Cardiac fibroblast (primary cell): Measurements from ENCODE around the gene UNC79.

Experiments
- DNase-seq, 2 donors: peaks; one replicate each; pipeline versions ENCODE4 v3.0.0 to v3.0.0-alpha.2; 2010; ENCODE audit warnings: low read depth in 2 of 2
- H3K4me3 ChIP-seq, 2 donors: replicated peaks in 1 of 2; 1 replicate in 1 of 2; 2 replicates in 1 of 2; pipeline ENCODE4 v1.5.1; 2011; ENCODE audit warnings: low read depth in 2 of 2, low read length in 2 of 2, mild to moderate bottlenecking in 2 of 2, moderate library complexity in 1 of 2
- TF ChIP-seq, protein P1 (sequence below): IDR thresholded peaks from one replicate; pipeline ENCODE4 v1.5.1; 2011; ENCODE audit warnings: low read depth, mild to moderate bottlenecking, low read length, inconsistent platforms

The UNC79 gene

DNA sequence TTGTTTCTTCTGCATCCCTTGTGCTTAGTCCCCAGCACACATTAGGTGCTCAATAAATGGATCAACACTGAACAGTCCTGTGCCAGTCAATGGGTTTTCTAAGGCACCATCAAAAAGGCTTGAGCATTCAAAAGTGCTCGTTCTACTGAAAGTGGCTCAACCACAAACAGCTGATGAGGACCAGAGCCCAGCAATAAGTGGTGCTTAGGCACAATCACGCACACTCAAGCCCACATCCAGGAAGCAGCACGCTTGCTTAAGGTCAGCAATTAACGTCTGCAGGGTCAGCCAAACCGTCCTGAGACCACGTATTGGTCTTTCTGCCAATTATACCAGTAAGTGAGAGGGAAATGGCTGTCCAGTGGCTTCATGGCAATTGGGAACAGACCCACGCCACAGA lies 301.0 kb downstream of the UNC79 start:
- TF ChIP-seq, protein P1, sequence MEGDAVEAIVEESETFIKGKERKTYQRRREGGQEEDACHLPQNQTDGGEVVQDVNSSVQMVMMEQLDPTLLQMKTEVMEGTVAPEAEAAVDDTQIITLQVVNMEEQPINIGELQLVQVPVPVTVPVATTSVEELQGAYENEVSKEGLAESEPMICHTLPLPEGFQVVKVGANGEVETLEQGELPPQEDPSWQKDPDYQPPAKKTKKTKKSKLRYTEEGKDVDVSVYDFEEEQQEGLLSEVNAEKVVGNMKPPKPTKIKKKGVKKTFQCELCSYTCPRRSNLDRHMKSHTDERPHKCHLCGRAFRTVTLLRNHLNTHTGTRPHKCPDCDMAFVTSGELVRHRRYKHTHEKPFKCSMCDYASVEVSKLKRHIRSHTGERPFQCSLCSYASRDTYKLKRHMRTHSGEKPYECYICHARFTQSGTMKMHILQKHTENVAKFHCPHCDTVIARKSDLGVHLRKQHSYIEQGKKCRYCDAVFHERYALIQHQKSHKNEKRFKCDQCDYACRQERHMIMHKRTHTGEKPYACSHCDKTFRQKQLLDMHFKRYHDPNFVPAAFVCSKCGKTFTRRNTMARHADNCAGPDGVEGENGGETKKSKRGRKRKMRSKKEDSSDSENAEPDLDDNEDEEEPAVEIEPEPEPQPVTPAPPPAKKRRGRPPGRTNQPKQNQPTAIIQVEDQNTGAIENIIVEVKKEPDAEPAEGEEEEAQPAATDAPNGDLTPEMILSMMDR = no peak
- no peak for DNase-seq
- no peak overlapping the region for H3K4me3 ChIP-seq

- H3K4me3 ChIP-seq = no peak overlapping the region
- no peak for DNase-seq
- TF ChIP-seq, protein P1 = no peak
Measured at GRCh38 chr14:93732524-93732923, 301.8 kb downstream of the UNC79 start.

GRCh38 chr14:93733231-93733630 lies 302.5 kb downstream of the UNC79 start:
- no peak for DNase-seq
- no peak overlapping the region for H3K4me3 ChIP-seq
- TF ChIP-seq, protein P1 = no peak

GRCh38 chr14:93733631-93734030 lies 302.9 kb downstream of the UNC79 start:
- no peak overlapping the region for H3K4me3 ChIP-seq
- no peak for DNase-seq
- TF ChIP-seq, protein P1 = no peak

DNA sequence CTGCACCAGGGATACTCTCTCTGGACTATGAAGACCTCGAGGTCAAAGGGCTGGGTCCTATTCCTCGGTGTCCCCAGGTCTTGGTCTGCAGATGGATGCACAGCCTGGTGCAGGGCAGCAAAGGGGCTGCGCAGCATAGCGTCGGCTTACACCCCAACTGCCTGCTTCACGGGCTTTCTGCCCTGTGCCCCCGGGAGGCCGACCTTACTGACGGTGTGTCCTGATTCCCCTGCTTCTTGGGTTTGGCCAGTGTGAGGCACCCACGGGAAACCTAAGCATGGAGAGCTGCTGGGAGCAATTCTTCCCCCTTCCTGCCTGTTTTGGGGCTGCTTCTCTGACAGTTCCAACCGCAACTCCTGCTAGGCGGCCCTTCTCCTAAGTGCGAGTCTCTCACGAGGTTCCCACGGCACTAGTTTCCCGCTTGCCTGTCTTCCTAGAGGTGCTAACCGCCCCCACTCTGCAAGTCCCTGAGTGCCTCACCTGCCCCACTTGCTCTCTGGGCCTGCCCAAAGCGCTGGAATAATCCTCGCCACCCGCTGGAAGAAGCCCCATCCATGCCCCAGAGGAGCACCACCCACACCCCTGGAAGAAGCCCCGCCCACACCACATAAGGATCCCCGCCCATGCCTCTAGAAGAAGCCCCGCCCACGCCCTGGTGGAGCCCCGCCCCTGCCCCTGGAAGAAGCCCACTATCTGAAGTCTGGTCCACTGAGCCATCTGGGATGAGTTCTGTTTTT lies 303.5 kb downstream of the UNC79 start:
- no peak overlapping the region for H3K4me3 ChIP-seq
- TF ChIP-seq, protein P1 = no peak
- DNase-seq = no peak

- TF ChIP-seq, protein P1 = no peak
- DNase-seq = no peak
- no peak overlapping the region for H3K4me3 ChIP-seq
Measured at GRCh38 chr14:93735206-93735605, 304.5 kb downstream of the UNC79 start.
